HepG2 (cell line): ENCODE results near the gene S100A6. TPM values are rescaled to one million over a fixed set of nuclear protein-coding genes. Genes with fewer than 3 reads are reported as not detected.

Experiments used
- ATAC-seq: fragments of 200-7000 bp; cut with Tn5 transposase; 3 replicates; pipeline ENCODE4 v1.9.1; 2020; ENCODE audit warnings: mild to moderate bottlenecking, moderate library complexity
- BruUV-seq: library from RNA; stranded (reverse); fragments of 400-500 nt; replicated peaks from 2 replicates; lab custom pipeline; 2021; lab: Mats Ljungman, UMichigan
- CTCF ChIA-PET: fragments of 300-600 bp; formaldehyde crosslinking; extraction: SDS; loops from one replicate; lab custom pipeline; 2021; ENCODE audit warnings: low total read pairs, inconsistent platforms, low intra/inter-chr PET ratio; lab: Yijun Ruan, JAX
- POLR2A ChIA-PET: fragments of 350-600 bp; sonication (Branson Sonifier 250); formaldehyde crosslinking; loops from one replicate; lab custom pipeline; 2020; ENCODE audit warnings: antibody characterized with exemption, inconsistent platforms; lab: Yijun Ruan, JAX
- DNase-seq: peaks from one replicate; pipeline ENCODE4 v3.0.0-alpha.2; 2015; ENCODE audit warnings: low spot score
- FAIRE-seq: peaks from 3 replicates; lab custom pipeline; 2011; peaks lifted over from hg19 to GRCh38; lab: Jason Lieb, UNC
- H2AFZ ChIP-seq: one replicate; pipeline ENCODE4 v1.6.1; 2011; ENCODE audit warnings: low read length, inconsistent platforms
- H3K27ac ChIP-seq: fragments of 300-600 bp; 3 replicates; pipeline ENCODE4 v1.8.0; 2011; ENCODE audit warnings: mixed run types, mild to moderate bottlenecking, mixed read lengths, low read length, inconsistent platforms; ENCODE audit not compliant: insufficient read depth; ENCODE audit errors: extremely low read length
- H3K27me3 ChIP-seq, 2 experiments: fragments of 200-600 bp in 1 of 2; 2 replicates in 1 of 2; 3 replicates in 1 of 2; pipeline versions ENCODE4 v1.6.0 to v1.8.0; 2011; ENCODE audit warnings: low read length in 2 of 2, mild to moderate bottlenecking in 2 of 2, moderate library complexity in 2 of 2, inconsistent platforms in 1 of 2; ENCODE audit not compliant: insufficient read depth in 2 of 2, control insufficient read depth in 1 of 2
- H3K36me3 ChIP-seq, 2 experiments: fragments of 200-600 bp in 1 of 2; replicated peaks in 1 of 2; 2 replicates in 1 of 2; 3 replicates in 1 of 2; pipeline versions ENCODE4 v1.5.1 to v1.8.0; 2011; ENCODE audit warnings: low read length in 2 of 2, inconsistent platforms in 1 of 2; ENCODE audit not compliant: insufficient read depth in 2 of 2, control insufficient read depth in 1 of 2
- H3K4me1 ChIP-seq: 2 replicates; pipeline ENCODE4 v1.5.1; 2012; ENCODE audit warnings: low read length, inconsistent platforms; ENCODE audit not compliant: insufficient read depth
- H3K4me2 ChIP-seq: 2 replicates; pipeline ENCODE4 v1.6.0; 2011; ENCODE audit warnings: low read depth, low read length, inconsistent platforms
- H3K4me3 ChIP-seq, 3 experiments: fragments of 200-600 bp in 1 of 3; sonication (generic), shearing (Covaris generic) in 1 of 3; replicated peaks in 1 of 3; 2 replicates each; pipeline ENCODE4 v1.5.1; 2011 to 2016; ENCODE audit warnings: low read length in 3 of 3, inconsistent platforms in 2 of 3, low read depth in 2 of 3, mild to moderate bottlenecking in 2 of 3, control low read depth in 1 of 3, mixed read lengths in 1 of 3; ENCODE audit not compliant: insufficient read depth in 1 of 3
- H3K79me2 ChIP-seq: one replicate; pipeline ENCODE4 v1.6.1; 2011; ENCODE audit warnings: low read length, inconsistent platforms; ENCODE audit not compliant: insufficient read depth
- H3K9ac ChIP-seq: 2 replicates; pipeline ENCODE4 v1.6.0; 2011; ENCODE audit warnings: mild to moderate bottlenecking, low read depth, low read length, inconsistent platforms; ENCODE audit not compliant: insufficient read depth
- H3K9me3 ChIP-seq: 2 replicates; pipeline ENCODE4 v1.5.1; 2012; ENCODE audit warnings: mild to moderate bottlenecking, low read length
- H4K20me1 ChIP-seq: 2 replicates; pipeline ENCODE4 v1.6.0; 2011; ENCODE audit warnings: inconsistent platforms, mild to moderate bottlenecking, low read length, moderate library complexity; ENCODE audit not compliant: insufficient read depth
- KLF9 ChIP-seq: IDR thresholded peaks from 2 replicates; pipeline ENCODE4 v1.6.1; 2016; ENCODE audit warnings: low read depth
- WGBS: methylation state at CpG from one replicate; pipeline ENCODE4 v1.1.6; 2017; ENCODE audit warnings: low lambda C conversion rate; 5-methylcytosine and 5-hydroxymethylcytosine counted together
- in situ Hi-C: cut with HindIII; loops from 2 replicates; pipeline ENCODE4 v1.10.0; 2017; ENCODE audit warnings: low pct_unique_long_range_greater_than_20kb; ENCODE audit not compliant: extremely low pct_ligation_motif_present
- intact Hi-C: fragments of 100-400 bp; cut with micrococcal nuclease; formaldehyde crosslinking; loops from one replicate; pipeline ENCODE4 v1.10.0; 2022; ENCODE audit not compliant: unreplicated experiment
- polyA plus RNA-seq, 8 experiments: library from polyadenylated mRNA; depleted of rRNA in 3 of 8; stranded (reverse) in 7 of 8; unstranded in 1 of 8; fragments of >200 nt; fragmentation: Illumina TruSeq in 4 of 8; extraction: Trizol in 4 of 8; gene quantifications; 2 replicates each; pipeline versions ENCODE4 v1.2.1 to v1.2.3, GENCODE V29; 2011 to 2016; ENCODE audit warnings: low read depth in 4 of 8, missing spikeins in 1 of 8, mixed read lengths in 1 of 8; ENCODE audit not compliant: insufficient read depth in 1 of 8
- total RNA-seq, 5 experiments: library from RNA; depleted of rRNA; stranded (reverse); fragments of >200 nt; fragmentation: Illumina TruSeq; extraction: Trizol; gene quantifications; 2 replicates each; pipeline ENCODE4 v1.2.3, GENCODE V29; 2016; ENCODE audit warnings: low read depth in 1 of 5
- TF ChIP-seq, protein P1 (sequence below): sonication (generic); formaldehyde crosslinking; conservative IDR thresholded peaks from 2 replicates; pipeline ENCODE4 v1.8.1; 2023; ENCODE audit warnings: missing genetic modification reagents
- TF ChIP-seq, protein P2 (sequence below): sonication (generic); formaldehyde crosslinking; IDR thresholded peaks from 2 replicates; pipeline ENCODE4 v1.4.0; 2020; ENCODE audit warnings: missing genetic modification reagents
- TF ChIP-seq, protein P3 (sequence below): sonication (generic); formaldehyde crosslinking; IDR thresholded peaks from 2 replicates; pipeline ENCODE4 v1.5.0; 2020; ENCODE audit warnings: mild to moderate bottlenecking, missing genetic modification reagents, borderline replicate concordance
- TF ChIP-seq, protein P4 (sequence below): sonication (generic); formaldehyde crosslinking; IDR thresholded peaks from 2 replicates; pipeline ENCODE4 v1.9.0; 2021; ENCODE audit warnings: mild to moderate bottlenecking, missing genetic modification reagents
- TF ChIP-seq, protein P5 (sequence below): sonication (generic); formaldehyde crosslinking; conservative IDR thresholded peaks from 2 replicates; pipeline ENCODE4 v1.5.0; 2020; ENCODE audit warnings: missing genetic modification reagents

The S100A6 gene
- total and polyA plus RNA-seq, 2 of the 13 experiments (the other 11 are each of a cell fraction or from before 2014, with no cell fraction given) = 72.9 to 85.0 TPM

DNA sequence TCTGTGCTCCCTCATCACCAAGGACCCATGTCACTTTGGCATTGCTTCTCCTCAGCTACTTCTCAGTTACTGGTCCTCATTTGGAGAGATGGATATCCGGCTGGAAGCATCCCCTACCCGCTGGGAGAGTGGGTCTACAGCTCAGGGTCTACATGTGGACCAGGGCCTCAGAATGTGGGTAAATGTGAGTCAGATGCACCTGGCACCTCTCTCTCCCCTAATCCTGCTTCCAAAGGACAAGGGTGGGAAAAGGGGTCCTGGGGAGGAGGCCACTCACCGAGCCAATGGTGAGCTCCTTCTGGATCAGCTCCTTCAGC lies 908 bp downstream of the S100A6 start:
- in situ Hi-C loops (loop anchor here (5.0 kb wide), 1 partner anchor 32 kb away; the partner anchor contains the start of gene S100A2), intact Hi-C loops (no loop called here)
- no peaks in the 10 kb centered on the region for H3K9me3 ChIP-seq
- peak overlapping the region in 2 of 3 experiments; percentile 55 to 65; a peak in 2 of 6 replicates for H3K4me3 ChIP-seq
- POLR2A ChIA-PET = interaction anchor here (0.8 to 6.6 kb wide), 5 partner anchors 10 to 99 kb away, joined by 3 to 49 read pairs (median 19); partner anchors contain the start of genes CHTOP, S100A2 and S100A4
- no peaks in the 10 kb centered on the region for H3K79me2 ChIP-seq
- TF ChIP-seq, protein P1, sequence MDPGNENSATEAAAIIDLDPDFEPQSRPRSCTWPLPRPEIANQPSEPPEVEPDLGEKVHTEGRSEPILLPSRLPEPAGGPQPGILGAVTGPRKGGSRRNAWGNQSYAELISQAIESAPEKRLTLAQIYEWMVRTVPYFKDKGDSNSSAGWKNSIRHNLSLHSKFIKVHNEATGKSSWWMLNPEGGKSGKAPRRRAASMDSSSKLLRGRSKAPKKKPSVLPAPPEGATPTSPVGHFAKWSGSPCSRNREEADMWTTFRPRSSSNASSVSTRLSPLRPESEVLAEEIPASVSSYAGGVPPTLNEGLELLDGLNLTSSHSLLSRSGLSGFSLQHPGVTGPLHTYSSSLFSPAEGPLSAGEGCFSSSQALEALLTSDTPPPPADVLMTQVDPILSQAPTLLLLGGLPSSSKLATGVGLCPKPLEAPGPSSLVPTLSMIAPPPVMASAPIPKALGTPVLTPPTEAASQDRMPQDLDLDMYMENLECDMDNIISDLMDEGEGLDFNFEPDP (CRISPR knock-in tag) = no peak
- TF ChIP-seq, protein P2, sequence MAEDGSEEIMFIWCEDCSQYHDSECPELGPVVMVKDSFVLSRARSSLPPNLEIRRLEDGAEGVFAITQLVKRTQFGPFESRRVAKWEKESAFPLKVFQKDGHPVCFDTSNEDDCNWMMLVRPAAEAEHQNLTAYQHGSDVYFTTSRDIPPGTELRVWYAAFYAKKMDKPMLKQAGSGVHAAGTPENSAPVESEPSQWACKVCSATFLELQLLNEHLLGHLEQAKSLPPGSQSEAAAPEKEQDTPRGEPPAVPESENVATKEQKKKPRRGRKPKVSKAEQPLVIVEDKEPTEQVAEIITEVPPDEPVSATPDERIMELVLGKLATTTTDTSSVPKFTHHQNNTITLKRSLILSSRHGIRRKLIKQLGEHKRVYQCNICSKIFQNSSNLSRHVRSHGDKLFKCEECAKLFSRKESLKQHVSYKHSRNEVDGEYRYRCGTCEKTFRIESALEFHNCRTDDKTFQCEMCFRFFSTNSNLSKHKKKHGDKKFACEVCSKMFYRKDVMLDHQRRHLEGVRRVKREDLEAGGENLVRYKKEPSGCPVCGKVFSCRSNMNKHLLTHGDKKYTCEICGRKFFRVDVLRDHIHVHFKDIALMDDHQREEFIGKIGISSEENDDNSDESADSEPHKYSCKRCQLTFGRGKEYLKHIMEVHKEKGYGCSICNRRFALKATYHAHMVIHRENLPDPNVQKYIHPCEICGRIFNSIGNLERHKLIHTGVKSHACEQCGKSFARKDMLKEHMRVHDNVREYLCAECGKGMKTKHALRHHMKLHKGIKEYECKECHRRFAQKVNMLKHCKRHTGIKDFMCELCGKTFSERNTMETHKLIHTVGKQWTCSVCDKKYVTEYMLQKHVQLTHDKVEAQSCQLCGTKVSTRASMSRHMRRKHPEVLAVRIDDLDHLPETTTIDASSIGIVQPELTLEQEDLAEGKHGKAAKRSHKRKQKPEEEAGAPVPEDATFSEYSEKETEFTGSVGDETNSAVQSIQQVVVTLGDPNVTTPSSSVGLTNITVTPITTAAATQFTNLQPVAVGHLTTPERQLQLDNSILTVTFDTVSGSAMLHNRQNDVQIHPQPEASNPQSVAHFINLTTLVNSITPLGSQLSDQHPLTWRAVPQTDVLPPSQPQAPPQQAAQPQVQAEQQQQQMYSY (CRISPR knock-in tag) = no peak
- TF ChIP-seq, protein P3, sequence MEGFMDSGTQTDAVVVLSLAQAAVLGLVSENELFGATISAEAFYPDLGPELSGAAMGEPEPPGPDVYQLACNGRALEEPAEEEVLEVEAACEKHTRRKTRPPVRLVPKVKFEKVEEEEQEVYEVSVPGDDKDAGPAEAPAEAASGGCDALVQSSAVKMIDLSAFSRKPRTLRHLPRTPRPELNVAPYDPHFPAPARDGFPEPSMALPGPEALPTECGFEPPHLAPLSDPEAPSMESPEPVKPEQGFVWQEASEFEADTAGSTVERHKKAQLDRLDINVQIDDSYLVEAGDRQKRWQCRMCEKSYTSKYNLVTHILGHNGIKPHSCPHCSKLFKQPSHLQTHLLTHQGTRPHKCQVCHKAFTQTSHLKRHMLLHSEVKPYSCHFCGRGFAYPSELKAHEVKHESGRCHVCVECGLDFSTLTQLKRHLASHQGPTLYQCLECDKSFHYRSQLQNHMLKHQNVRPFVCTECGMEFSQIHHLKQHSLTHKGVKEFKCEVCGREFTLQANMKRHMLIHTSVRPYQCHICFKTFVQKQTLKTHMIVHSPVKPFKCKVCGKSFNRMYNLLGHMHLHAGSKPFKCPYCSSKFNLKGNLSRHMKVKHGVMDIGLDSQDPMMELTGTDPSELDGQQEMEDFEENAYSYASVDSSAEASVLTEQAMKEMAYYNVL (CRISPR knock-in tag) = no peak
- TF ChIP-seq, protein P4, sequence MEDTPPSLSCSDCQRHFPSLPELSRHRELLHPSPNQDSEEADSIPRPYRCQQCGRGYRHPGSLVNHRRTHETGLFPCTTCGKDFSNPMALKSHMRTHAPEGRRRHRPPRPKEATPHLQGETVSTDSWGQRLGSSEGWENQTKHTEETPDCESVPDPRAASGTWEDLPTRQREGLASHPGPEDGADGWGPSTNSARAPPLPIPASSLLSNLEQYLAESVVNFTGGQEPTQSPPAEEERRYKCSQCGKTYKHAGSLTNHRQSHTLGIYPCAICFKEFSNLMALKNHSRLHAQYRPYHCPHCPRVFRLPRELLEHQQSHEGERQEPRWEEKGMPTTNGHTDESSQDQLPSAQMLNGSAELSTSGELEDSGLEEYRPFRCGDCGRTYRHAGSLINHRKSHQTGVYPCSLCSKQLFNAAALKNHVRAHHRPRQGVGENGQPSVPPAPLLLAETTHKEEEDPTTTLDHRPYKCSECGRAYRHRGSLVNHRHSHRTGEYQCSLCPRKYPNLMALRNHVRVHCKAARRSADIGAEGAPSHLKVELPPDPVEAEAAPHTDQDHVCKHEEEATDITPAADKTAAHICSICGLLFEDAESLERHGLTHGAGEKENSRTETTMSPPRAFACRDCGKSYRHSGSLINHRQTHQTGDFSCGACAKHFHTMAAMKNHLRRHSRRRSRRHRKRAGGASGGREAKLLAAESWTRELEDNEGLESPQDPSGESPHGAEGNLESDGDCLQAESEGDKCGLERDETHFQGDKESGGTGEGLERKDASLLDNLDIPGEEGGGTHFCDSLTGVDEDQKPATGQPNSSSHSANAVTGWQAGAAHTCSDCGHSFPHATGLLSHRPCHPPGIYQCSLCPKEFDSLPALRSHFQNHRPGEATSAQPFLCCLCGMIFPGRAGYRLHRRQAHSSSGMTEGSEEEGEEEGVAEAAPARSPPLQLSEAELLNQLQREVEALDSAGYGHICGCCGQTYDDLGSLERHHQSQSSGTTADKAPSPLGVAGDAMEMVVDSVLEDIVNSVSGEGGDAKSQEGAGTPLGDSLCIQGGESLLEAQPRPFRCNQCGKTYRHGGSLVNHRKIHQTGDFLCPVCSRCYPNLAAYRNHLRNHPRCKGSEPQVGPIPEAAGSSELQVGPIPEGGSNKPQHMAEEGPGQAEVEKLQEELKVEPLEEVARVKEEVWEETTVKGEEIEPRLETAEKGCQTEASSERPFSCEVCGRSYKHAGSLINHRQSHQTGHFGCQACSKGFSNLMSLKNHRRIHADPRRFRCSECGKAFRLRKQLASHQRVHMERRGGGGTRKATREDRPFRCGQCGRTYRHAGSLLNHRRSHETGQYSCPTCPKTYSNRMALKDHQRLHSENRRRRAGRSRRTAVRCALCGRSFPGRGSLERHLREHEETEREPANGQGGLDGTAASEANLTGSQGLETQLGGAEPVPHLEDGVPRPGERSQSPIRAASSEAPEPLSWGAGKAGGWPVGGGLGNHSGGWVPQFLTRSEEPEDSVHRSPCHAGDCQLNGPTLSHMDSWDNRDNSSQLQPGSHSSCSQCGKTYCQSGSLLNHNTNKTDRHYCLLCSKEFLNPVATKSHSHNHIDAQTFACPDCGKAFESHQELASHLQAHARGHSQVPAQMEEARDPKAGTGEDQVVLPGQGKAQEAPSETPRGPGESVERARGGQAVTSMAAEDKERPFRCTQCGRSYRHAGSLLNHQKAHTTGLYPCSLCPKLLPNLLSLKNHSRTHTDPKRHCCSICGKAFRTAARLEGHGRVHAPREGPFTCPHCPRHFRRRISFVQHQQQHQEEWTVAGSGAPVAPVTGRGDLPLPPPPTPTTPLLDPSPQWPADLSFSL (CRISPR knock-in tag) = no peak
- no peak for TF ChIP-seq KLF9
- TF ChIP-seq, protein P5, sequence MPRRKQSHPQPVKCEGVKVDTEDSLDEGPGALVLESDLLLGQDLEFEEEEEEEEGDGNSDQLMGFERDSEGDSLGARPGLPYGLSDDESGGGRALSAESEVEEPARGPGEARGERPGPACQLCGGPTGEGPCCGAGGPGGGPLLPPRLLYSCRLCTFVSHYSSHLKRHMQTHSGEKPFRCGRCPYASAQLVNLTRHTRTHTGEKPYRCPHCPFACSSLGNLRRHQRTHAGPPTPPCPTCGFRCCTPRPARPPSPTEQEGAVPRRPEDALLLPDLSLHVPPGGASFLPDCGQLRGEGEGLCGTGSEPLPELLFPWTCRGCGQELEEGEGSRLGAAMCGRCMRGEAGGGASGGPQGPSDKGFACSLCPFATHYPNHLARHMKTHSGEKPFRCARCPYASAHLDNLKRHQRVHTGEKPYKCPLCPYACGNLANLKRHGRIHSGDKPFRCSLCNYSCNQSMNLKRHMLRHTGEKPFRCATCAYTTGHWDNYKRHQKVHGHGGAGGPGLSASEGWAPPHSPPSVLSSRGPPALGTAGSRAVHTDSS (CRISPR knock-in tag) = no peak
- no peaks in the 10 kb centered on the region for H3K36me3 ChIP-seq
- no peak overlapping the region for H3K9ac ChIP-seq
- no peak for DNase-seq
- FAIRE-seq = no peak
- peaks cover 75% of the 10 kb centered on the region for H3K4me1 ChIP-seq
- peaks cover 0 to 3% of the 10 kb centered on the region in 2 experiments; a peak in 1 of 5 replicates for H3K27me3 ChIP-seq
- WGBS = 81% methylated on average over 2 of the region's 3 CpGs
- CTCF ChIA-PET = no interaction called here
- no peak for ATAC-seq
- H4K20me1 ChIP-seq = no peaks in the 10 kb centered on the region
- H3K4me2 ChIP-seq = peak overlapping the region; percentile 56; the same call in 1 of the 2 replicates
- BruUV-seq = no TSS peak
- no peak overlapping the region for H3K27ac ChIP-seq
- no peak overlapping the region for H2AFZ ChIP-seq
